GM12801 (cell line): ENCODE data around the gene GPC6.

Experiments
- CTCF ChIP-seq: IDR thresholded peaks from one replicate; pipeline ENCODE4 v1.5.1; 2011; ENCODE audit warnings: control low read depth; ENCODE audit not compliant: insufficient read length; ENCODE audit errors: extremely low read depth

GPC6 gene

GRCh38 chr13:94053986-94054593, 827.5 kb downstream of the GPC6 start:
- TF ChIP-seq CTCF = no peak

GRCh38 chr13:94056362-94056990, 829.9 kb downstream of the GPC6 start:
- no peak for TF ChIP-seq CTCF

GRCh38 chr13:94057618-94058186, 831.1 kb downstream of the GPC6 start:
- TF ChIP-seq CTCF = no peak

GRCh38 chr13:94058821-94059360, 832.3 kb downstream of the GPC6 start:
- no peak for TF ChIP-seq CTCF

- TF ChIP-seq CTCF = no peak
Measured at GRCh38 chr13:94061301-94061700, 834.7 kb downstream of the GPC6 start.

GRCh38 chr13:94063096-94063495, 836.5 kb downstream of the GPC6 start:
- TF ChIP-seq CTCF = no peak

GRCh38 chr13:94063848-94064247, 837.2 kb downstream of the GPC6 start:
- no peak for TF ChIP-seq CTCF
